OCI-LY7 (cell line): ENCODE data around the gene GANAB.

Experiments
- CTCF ChIP-seq: fragments of 200-600 bp; sonication (generic); conservative IDR thresholded peaks from 2 replicates; pipeline ENCODE4 v1.5.1; 2014; ENCODE audit warnings: mild to moderate bottlenecking, antibody characterized with exemption, low read length, moderate library complexity, mixed read lengths
- EZH2phosphoT487 ChIP-seq: fragments of 200-600 bp; sonication (generic); IDR thresholded peaks from 2 replicates; pipeline ENCODE4 v1.6.1; 2018; ENCODE audit warnings: low read depth, borderline replicate concordance, mild to moderate bottlenecking, mixed run types, antibody characterized with exemption, low read length, moderate library complexity, mixed read lengths

GRCh38 chr11:62632492-62632891 is 13.9 kb downstream of the GANAB start:
- TF ChIP-seq CTCF (no peak), EZH2phosphoT487 (no peak)
